Measurements from ENCODE around the gene CEP78.

Gene CEP78

DNA sequence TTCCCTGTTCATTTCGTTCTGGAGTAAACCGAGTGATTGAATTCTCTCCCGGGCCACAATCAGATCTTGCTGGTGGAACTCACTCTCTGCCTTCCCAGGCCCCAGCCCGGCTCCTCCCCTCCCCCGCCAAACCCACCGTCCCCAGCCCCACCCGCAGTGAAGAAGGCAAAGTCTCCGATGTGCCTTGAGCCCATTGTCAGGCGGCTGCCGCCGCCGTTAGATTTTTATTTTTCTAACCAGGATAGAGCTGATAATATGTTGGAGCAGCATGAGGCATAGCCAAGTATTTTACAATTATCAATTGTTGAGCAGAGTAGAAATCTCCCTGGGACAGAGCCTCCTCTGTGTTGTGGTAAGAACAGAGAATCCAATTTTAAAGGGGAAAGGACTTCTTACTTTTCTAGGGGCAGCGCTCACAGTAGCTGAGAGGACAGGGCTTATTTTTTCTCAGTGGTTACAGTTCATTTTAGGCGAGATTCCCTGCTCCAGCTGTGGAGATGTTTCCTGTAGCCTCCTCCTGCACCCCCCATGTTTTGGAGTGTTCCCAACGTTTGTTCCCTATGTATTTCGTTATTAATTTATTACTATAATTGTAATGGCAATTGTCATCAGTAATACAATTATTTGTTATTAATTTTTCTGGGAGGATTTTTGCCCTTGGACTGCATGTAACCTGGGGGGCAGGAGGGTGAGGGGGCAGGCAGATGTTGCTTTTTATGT is 62.3 kb downstream of the CEP78 start:
- TF ChIP-seq, protein P1, sequence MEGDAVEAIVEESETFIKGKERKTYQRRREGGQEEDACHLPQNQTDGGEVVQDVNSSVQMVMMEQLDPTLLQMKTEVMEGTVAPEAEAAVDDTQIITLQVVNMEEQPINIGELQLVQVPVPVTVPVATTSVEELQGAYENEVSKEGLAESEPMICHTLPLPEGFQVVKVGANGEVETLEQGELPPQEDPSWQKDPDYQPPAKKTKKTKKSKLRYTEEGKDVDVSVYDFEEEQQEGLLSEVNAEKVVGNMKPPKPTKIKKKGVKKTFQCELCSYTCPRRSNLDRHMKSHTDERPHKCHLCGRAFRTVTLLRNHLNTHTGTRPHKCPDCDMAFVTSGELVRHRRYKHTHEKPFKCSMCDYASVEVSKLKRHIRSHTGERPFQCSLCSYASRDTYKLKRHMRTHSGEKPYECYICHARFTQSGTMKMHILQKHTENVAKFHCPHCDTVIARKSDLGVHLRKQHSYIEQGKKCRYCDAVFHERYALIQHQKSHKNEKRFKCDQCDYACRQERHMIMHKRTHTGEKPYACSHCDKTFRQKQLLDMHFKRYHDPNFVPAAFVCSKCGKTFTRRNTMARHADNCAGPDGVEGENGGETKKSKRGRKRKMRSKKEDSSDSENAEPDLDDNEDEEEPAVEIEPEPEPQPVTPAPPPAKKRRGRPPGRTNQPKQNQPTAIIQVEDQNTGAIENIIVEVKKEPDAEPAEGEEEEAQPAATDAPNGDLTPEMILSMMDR (IDR thresholded peaks at IDR 0.05) = no peak
- no peak for DNase-seq (ENCODE audit: low spot score)
- peak overlapping the region; percentile 75 for H3K4me3 ChIP-seq
- H3K27ac ChIP-seq = no peak overlapping the region

DNA sequence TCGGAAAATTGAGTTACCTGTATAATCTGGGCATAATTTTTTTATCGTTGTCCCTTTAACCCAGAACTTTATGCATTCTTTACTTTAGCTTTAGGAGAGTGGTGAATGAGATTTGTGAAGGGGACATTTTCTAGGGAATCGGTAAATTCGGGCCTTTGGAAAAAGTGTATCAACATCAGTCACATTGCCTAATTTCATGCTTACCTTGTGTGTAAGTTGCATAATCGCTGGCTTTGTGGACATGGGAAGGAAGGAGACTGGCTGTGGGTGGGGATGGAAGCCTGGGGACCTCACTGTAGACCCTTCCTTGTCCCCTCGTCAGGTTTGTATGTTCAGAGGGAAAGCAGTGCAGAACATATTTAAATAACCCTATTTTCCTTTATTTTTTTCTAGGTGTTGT is 64.3 kb downstream of the CEP78 start:
- no peak for DNase-seq (ENCODE audit: low spot score)
- Histone ChIP-seq H3K4me3 (no peak overlapping the region), H3K27ac (no peak overlapping the region)
- TF ChIP-seq, protein P1 (IDR thresholded peaks at IDR 0.05) = no peak

DNA sequence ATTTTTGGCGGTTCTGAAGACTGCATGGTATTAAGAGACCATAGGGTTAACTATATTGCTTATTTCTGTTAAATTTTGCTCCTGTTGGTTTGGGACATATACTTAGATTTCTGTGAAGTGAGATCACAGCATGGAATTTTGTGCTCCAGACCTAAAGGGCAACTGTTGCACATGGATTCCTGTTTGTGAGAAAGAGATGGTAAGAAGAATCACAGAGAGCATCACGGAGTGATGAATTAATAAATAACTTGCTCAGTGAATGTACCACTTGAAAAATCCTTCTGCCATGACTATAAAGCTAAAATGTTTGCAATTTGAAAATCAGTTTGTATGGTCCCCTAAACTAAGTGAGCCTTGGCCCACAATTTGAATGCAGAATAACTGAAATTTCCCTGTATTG is 65.6 kb downstream of the CEP78 start:
- TF ChIP-seq, protein P1 (IDR thresholded peaks at IDR 0.05) = no peak
- Histone ChIP-seq H3K27ac (no peak overlapping the region), H3K4me3 (no peak overlapping the region)
- no peak for DNase-seq (ENCODE audit: low spot score)

DNA sequence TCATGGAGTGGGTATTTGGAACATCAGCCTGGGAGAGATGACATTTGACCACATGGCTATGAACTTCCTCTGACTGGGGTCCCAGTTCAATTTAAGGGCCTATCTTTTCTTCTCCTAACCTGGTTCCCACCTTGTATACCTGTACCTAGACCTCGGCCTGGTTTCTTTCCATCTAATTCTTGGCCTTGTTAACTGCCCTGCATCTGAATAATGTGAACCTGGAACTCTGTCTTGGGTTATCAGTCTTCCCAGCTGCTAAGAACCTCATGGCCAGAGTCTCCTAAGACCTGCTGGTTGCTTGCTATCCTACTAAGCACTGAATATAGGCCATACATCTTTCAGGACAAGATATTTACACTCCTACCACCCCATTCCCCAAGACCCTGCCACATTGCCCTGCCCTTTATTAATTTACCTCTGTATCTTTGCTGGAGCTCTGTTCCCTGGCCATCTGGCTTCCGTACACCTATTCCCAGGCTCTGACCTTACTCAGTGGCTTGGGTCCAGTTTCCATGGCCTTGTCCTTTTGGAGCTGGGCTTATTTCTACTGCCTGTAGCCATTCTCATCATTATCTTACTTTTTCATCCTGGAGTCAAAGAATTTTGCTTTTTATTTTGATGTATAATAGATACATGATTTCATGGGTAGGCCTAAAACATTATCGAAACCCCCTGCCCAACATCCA is 67.6 kb downstream of the CEP78 start:
- TF ChIP-seq, protein P1 (IDR thresholded peaks at IDR 0.05) = no peak
- Histone ChIP-seq H3K4me3 (no peak overlapping the region), H3K27ac (no peak overlapping the region)
- DNase-seq (ENCODE audit: low spot score) = no peak

DNA sequence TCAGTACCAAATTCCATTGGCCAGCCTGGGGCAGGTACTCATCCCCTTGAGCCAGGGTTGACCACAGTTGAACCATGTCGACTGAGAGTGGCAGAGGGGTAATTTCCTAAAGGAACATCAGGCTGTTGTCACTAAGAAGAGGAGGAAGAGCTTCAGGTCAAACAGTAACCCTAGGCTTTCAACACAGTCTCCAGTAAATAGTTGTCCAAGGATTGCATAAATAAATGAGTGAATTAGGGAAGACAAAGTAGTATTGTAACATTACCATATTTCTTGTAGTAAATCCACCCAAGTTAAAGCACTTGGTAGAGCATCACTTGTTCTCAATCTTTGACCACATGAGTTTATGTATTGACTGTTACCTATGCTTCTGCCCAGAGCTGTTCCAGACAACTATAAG is 68.5 kb downstream of the CEP78 start:
- H3K27ac ChIP-seq = no peak overlapping the region
- DNase-seq (ENCODE audit: low spot score) = no peak

DNA sequence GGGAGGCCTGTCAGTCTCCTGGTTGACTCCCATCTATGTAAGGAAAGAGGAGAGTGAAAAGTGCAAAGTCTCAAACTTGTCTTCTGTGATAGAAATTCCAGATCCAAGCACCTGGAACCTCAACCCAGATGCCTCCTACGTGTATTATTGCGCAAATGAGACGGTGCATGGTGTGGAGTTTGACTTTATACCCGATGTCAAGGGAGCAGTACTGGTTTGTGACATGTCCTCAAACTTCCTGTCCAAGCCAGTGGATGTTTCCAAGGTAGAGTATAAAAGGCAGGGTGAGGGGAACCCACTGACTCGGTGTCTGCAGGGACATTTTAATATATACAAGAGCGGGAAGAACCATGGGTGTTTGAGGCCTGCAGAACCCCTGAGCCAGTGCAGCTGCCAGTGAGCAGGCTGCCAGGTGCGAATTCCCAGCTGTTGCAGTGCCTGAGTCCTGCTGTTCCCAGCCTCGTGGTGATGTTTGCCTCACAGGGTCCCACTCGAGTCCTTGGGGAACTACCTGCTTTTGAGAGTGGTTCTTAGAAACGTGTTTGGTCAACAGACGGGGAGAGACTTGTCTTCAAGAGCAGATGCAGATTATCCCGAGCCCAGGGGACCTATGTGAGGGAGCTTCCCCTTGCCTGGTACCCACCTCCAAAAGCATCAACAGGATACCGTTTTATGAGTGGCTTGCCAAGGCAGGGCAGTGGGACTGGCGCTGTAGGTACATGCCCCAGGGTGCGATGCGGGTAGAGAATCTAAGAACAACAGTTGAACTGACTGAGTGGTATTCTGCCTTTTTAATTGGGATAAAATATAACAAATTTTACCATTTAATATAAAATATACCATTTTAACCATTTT is 70.6 kb downstream of the CEP78 start:
- TF ChIP-seq, protein P1 (IDR thresholded peaks at IDR 0.05) = no peak
- no peak overlapping the region for H3K4me3 ChIP-seq

More for the DNA sequence above, 68.5 kb downstream of the CEP78 start:
- TF ChIP-seq, protein P1 (IDR thresholded peaks at IDR 0.05) = no peak
- no peak overlapping the region for H3K4me3 ChIP-seq

More for the DNA sequence above, 70.6 kb downstream of the CEP78 start:
- no peak overlapping the region for H3K27ac ChIP-seq
- DNase-seq (ENCODE audit: low spot score) = no peak
